Embryonic facial prominence (tissue), 1 donor: Measurements from ENCODE around the gene BRAT1.
A peak's percentile ranks its signal among the peaks of the same experiment; 100 is the strongest.

ENCODE experiments used
- DNase-seq: peaks from one replicate; pipeline ENCODE4 v3.0.0-alpha.2; 2016; ENCODE audit errors: extremely low spot score

BRAT1 gene

GRCh38 chr7:2495418-2496299 is 59.7 kb downstream of the BRAT1 start:
- peak; percentile 60 for DNase-seq

DNA sequence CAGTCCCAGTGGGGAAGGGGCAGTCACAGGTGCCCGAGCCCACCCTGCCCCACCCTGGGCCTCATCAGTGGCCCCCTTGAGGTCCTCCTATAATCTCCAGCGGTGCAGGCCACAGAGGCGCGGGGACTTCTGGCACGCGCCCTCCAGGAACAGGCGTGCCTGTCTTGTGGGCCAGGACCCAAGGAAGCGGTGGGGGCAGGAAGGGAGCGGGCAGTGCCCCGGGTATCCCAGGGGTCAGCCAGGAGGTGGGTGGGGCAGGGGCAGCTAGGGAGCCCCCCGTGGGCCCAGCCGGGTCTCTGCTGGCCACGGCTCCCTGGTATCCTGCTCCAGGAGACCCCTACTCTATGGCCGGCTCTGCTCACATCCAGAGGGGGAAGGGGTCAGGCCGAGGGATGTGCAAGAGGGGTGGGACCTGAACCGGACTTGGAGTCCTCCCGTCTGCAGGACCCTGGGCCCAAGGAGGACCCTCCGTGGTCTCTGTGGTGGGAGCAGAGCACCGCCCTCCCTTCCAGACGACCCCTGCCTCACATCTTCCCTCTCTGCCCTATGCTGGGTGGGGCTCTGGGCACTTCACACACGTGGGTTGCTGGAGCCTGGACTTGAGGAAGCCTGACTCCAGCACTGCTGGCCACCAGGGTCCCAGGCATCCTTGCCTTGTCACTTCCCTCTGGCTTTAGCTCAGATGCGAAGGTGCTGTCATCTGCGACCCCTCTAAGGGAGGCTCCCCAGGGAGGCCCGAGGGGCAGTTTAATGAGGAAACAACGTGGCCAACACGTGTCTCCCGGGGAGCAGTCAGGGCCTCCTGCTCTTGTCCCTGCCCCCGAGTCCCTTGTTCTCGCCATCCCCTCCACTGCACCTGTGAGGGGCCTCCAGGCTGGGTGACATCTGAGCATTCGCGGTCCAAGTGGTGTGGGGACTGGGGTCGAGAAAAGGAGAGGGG is 60.9 kb downstream of the BRAT1 start:
- DNase-seq = no peak

GRCh38 chr7:2493205-2494164 is 61.8 kb downstream of the BRAT1 start:
- DNase-seq = no peak

GRCh38 chr7:2492038-2492437 is 63.3 kb downstream of the BRAT1 start:
- DNase-seq = no peak

GRCh38 chr7:2490181-2490651 is 65.1 kb downstream of the BRAT1 start:
- no peak for DNase-seq

GRCh38 chr7:2488681-2489080 is 66.6 kb downstream of the BRAT1 start:
- no peak for DNase-seq

GRCh38 chr7:2488272-2488645 is 67.1 kb downstream of the BRAT1 start:
- DNase-seq = no peak
